ENCODE measurements around the gene LUC7L2. TPM values are rescaled to one million over a fixed set of nuclear protein-coding genes. Genes with fewer than 3 reads are reported as not detected.
"Not testable (repeated sequence)": the region's sequence is repeated elsewhere in the genome, so short reads cannot be mapped to it uniquely, and the experiment has no call there.

Gene LUC7L2
- total RNA-seq, 1 experiment from 2014 or later = 94.4 TPM

DNA sequence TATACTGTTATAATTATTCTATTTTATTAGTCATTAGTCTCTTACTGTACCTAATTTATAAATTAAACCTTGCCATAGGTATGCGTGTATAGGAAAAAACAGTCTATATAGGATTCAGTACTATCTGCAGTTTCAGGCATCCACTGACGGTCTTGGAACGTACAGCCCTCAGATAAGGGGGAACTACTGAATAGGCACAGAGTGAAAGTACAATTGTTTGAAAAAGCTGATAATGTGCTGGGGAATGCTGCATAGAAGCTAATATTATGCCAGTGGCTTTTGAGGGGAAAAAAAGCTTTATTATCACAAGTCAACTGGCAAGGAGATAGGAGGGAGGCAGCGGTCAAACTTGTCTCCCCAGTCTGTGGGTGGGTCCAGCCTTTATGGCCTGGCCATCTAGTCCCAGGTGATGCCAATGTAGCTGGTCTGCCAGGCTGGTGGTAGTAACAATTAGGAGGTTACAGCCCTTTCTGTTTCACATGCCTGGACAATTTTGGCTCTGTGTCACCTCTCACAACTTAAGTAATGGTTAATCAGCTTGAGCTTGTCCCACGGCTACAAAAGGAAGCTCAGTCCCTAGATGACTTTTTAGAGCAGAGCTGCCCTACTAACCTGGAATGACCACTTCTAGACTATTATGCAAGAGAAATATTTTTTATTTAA is 26.9 kb upstream of the LUC7L2 start (continued):
- TF ChIP-seq, protein P1, sequence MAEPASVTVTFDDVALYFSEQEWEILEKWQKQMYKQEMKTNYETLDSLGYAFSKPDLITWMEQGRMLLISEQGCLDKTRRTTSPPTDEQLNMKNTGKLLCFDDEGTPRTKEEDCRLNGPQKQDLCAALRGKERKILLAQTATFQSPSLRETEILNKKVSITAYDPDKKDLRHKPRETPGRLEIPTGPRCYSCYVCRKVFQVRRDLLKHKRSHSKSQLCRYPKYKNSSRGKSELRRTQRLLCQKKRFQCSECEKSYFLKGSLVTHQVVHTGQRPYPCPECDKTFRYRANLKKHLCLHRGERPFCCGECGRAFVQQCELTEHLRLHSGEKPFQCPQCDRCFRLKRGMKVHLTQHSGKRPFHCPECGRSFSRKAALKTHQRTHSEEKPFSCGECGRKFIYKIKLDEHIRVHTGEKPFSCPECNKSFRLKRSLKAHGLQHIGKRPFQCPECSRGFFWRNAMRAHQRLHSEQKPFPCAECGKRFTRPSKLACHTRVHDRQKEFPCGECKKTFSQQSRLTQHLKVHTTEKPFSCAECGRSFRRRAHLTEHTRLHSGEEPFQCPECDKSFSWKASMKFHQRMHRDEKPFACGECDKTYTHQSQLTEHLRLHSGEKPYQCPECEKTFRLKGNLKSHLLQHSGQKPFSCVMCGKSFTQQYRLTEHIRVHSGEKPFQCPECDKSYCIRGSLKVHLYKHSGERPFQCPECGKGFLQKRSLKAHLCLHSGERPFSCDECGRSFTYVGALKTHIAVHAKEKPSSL (CRISPR knock-in tag; conservative IDR thresholded peaks at IDR 0.05) = no peak
- TF ChIP-seq, protein P2, sequence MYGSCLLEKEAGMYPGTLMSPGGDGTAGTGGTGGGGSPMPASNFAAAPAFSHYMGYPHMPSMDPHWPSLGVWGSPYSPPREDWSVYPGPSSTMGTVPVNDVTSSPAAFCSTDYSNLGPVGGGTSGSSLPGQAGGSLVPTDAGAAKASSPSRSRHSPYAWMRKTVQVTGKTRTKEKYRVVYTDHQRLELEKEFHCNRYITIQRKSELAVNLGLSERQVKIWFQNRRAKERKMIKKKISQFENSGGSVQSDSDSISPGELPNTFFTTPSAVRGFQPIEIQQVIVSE (CRISPR knock-in tag; IDR thresholded peaks at IDR 0.05; ENCODE audit: borderline replicate concordance) = no peak
- no peak for TF ChIP-seq MXD4 (CRISPR knock-in tag; IDR thresholded peaks at IDR 0.05; ENCODE audit: borderline replicate concordance)
- TF ChIP-seq, protein P3, sequence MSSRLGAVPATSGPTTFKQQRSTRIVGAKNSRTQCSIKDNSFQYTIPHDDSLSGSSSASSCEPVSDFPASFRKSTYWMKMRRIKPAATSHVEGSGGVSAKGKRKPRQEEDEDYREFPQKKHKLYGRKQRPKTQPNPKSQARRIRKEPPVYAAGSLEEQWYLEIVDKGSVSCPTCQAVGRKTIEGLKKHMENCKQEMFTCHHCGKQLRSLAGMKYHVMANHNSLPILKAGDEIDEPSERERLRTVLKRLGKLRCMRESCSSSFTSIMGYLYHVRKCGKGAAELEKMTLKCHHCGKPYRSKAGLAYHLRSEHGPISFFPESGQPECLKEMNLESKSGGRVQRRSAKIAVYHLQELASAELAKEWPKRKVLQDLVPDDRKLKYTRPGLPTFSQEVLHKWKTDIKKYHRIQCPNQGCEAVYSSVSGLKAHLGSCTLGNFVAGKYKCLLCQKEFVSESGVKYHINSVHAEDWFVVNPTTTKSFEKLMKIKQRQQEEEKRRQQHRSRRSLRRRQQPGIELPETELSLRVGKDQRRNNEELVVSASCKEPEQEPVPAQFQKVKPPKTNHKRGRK (CRISPR knock-in tag; IDR thresholded peaks at IDR 0.05; ENCODE audit: borderline replicate concordance) = no peak

DNA sequence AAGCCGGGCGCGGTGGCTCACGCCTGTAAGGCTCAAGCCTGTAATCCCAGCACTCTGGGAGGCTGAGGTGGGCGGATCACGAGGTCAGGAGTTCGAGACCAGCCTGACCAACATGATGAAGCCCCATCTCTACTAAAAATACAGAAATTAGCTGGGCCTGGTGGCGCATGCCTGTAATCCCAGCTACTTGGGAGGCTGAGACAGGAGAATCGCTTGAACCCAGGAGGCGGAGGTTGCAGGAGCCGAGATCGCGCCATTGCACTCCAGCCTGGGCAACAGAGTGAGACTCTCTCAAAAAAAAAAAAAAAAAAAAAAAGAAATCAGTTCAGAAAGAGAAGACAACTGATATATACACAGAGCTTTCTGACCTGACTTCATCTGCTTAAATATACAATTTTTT is 26.3 kb upstream of the LUC7L2 start:
- DNase-seq (ENCODE audit: low spot score); H3K4me1 Mint-ChIP-seq; ATAC-seq; H3K9me3 Mint-ChIP-seq; H3K4me3 Mint-ChIP-seq; H3K27ac Mint-ChIP-seq; H3K27me3 Mint-ChIP-seq (ENCODE audit: low read depth); H3K36me3 Mint-ChIP-seq; POLR2A ChIA-PET: not testable (repeated sequence)
- CTCF ChIA-PET = interaction anchor here (0.7 kb wide), 1 partner anchor 435 kb away, joined by 5 read pairs; no protein-coding TSS in a partner anchor

DNA sequence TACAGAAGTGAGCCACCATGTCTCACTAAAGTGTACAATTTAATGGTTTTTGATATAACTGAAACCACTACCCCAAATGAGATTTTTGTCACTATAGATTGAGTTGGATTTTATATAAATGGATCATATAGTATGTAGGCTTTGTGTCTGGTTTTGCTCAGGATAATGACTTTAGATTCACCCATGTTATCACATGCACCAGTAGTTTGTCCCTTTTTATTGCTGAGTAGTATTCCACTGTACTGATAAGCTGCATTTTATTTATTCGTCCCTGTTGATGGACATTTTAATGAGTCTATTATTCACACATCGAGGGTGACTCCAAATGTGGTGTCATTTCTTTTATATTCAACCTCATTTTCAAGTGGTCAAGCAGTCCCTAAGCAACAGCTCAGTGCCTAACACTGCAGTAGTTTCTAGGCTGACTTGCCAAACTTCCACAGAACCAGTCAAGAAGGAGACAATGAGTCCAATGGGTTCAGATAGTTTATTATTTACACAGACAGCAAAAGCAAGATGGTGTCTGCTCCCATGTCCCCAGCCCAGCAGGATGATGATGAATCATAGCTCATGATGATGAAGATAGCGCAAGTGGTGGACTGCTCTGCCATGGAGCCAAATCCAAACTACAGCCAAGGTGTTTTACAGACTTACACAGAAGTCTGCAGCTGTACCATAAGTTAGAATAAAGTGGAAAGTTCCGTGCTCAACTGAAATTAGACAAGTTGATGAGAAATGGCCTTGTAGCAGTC is 25.1 kb upstream of the LUC7L2 start:
- no peak overlapping the region for H3K27ac Mint-ChIP-seq
- H3K36me3 Mint-ChIP-seq = peaks cover 5% of the 10 kb centered on the region
- ChIA-PET CTCF (interaction anchor here (1.4 kb wide), 1 partner anchor 100 kb away, joined by 3 read pairs; no protein-coding TSS in a partner anchor), POLR2A (no interaction called here)
- no peak overlapping the region for H3K4me3 Mint-ChIP-seq
- TF ChIP-seq IRF2 (CRISPR knock-in tag; IDR thresholded peaks at IDR 0.05; ENCODE audit: borderline replicate concordance, low read depth) (no peak), FOXP1 (CRISPR knock-in tag; IDR thresholded peaks at IDR 0.05; ENCODE audit: borderline replicate concordance) (no peak), ZNF423 (CRISPR knock-in tag; IDR thresholded peaks at IDR 0.05) (no peak), ZNF317 (CRISPR knock-in tag; IDR thresholded peaks at IDR 0.05; ENCODE audit: borderline replicate concordance, low read depth) (no peak), ZNF232 (CRISPR knock-in tag; IDR thresholded peaks at IDR 0.05) (no peak), SMAD4 (CRISPR knock-in tag; IDR thresholded peaks at IDR 0.05) (no peak), CREM (CRISPR knock-in tag; IDR thresholded peaks at IDR 0.05) (no peak), ATF1 (CRISPR knock-in tag; IDR thresholded peaks at IDR 0.05) (no peak), TEAD4 (CRISPR knock-in tag; IDR thresholded peaks at IDR 0.05) (no peak), ZNF396 (CRISPR knock-in tag; IDR thresholded peaks at IDR 0.05; ENCODE audit: borderline replicate concordance) (no peak), NFYB (CRISPR knock-in tag; conservative IDR thresholded peaks at IDR 0.05; ENCODE audit: low read depth) (no peak), ZNF219 (CRISPR knock-in tag; IDR thresholded peaks at IDR 0.05; ENCODE audit: borderline replicate concordance) (no peak)
- TF ChIP-seq, protein P4, sequence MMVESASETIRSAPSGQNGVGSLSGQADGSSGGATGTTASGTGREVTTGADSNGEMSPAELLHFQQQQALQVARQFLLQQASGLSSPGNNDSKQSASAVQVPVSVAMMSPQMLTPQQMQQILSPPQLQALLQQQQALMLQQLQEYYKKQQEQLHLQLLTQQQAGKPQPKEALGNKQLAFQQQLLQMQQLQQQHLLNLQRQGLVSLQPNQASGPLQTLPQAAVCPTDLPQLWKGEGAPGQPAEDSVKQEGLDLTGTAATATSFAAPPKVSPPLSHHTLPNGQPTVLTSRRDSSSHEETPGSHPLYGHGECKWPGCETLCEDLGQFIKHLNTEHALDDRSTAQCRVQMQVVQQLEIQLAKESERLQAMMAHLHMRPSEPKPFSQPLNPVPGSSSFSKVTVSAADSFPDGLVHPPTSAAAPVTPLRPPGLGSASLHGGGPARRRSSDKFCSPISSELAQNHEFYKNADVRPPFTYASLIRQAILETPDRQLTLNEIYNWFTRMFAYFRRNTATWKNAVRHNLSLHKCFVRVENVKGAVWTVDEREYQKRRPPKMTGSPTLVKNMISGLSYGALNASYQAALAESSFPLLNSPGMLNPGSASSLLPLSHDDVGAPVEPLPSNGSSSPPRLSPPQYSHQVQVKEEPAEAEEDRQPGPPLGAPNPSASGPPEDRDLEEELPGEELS (CRISPR knock-in tag; IDR thresholded peaks at IDR 0.05) = no peak
- TF ChIP-seq, protein P3 (CRISPR knock-in tag; IDR thresholded peaks at IDR 0.05; ENCODE audit: borderline replicate concordance) = no peak
- TF ChIP-seq, protein P5, sequence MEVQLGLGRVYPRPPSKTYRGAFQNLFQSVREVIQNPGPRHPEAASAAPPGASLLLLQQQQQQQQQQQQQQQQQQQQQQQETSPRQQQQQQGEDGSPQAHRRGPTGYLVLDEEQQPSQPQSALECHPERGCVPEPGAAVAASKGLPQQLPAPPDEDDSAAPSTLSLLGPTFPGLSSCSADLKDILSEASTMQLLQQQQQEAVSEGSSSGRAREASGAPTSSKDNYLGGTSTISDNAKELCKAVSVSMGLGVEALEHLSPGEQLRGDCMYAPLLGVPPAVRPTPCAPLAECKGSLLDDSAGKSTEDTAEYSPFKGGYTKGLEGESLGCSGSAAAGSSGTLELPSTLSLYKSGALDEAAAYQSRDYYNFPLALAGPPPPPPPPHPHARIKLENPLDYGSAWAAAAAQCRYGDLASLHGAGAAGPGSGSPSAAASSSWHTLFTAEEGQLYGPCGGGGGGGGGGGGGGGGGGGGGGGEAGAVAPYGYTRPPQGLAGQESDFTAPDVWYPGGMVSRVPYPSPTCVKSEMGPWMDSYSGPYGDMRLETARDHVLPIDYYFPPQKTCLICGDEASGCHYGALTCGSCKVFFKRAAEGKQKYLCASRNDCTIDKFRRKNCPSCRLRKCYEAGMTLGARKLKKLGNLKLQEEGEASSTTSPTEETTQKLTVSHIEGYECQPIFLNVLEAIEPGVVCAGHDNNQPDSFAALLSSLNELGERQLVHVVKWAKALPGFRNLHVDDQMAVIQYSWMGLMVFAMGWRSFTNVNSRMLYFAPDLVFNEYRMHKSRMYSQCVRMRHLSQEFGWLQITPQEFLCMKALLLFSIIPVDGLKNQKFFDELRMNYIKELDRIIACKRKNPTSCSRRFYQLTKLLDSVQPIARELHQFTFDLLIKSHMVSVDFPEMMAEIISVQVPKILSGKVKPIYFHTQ (CRISPR knock-in tag; IDR thresholded peaks at IDR 0.05) = no peak
- no peaks in the 10 kb centered on the region for H3K4me1 Mint-ChIP-seq
- peaks cover 5% of the 10 kb centered on the region; the same call in 1 of the 2 replicates for H3K27me3 Mint-ChIP-seq (ENCODE audit: low read depth)
- ATAC-seq = no peak
- DNase-seq (ENCODE audit: low spot score) = no peak
- peaks cover 7% of the 10 kb centered on the region for H3K9me3 Mint-ChIP-seq
